ENCODE data around the gene ANKRD11. TPM values are rescaled to one million over a fixed set of nuclear protein-coding genes. Genes with fewer than 3 reads are reported as not detected.
"Not testable (repeated sequence)": the region's sequence is repeated elsewhere in the genome, so short reads cannot be mapped to it uniquely, and the experiment has no call there.

Gene ANKRD11
- total RNA-seq, 1 experiment from 2014 or later = 116 TPM

- Histone ChIP-seq H3K27ac (no peak overlapping the region), H3K9me3 (replicated peaks) (no peaks in the 10 kb centered on the region), H3K4me1 (peaks cover 12% of the 10 kb centered on the region), H3K36me3 (peaks cover 24% of the 10 kb centered on the region), H3K4me3 (no peak overlapping the region), H3K27me3 (no peaks in the 10 kb centered on the region)
- DNase-seq = no peak
Measured at GRCh38 chr16:89426736-89427530, 63.4 kb downstream of the ANKRD11 start.

GRCh38 chr16:89425523-89425922, 64.8 kb downstream of the ANKRD11 start:
- Histone ChIP-seq H3K4me1 (peaks cover 12% of the 10 kb centered on the region), H3K9me3 (replicated peaks) (no peaks in the 10 kb centered on the region), H3K27me3 (no peaks in the 10 kb centered on the region), H3K27ac (no peak overlapping the region), H3K4me3 (no peak overlapping the region), H3K36me3 (peaks cover 25% of the 10 kb centered on the region)
- DNase-seq = no peak

- Histone ChIP-seq H3K27ac (no peak overlapping the region), H3K27me3 (no peaks in the 10 kb centered on the region), H3K36me3 (peaks cover 28% of the 10 kb centered on the region), H3K9me3 (replicated peaks) (no peaks in the 10 kb centered on the region), H3K4me1 (peaks cover 12% of the 10 kb centered on the region), H3K4me3 (no peak overlapping the region)
- no peak for DNase-seq
Measured at GRCh38 chr16:89423681-89424260, 66.6 kb downstream of the ANKRD11 start.

- Histone ChIP-seq H3K27me3 (no peaks in the 10 kb centered on the region), H3K27ac (no peak overlapping the region), H3K9me3 (replicated peaks) (no peaks in the 10 kb centered on the region), H3K36me3 (peaks cover 31% of the 10 kb centered on the region), H3K4me3 (no peak overlapping the region), H3K4me1 (peaks cover 12% of the 10 kb centered on the region)
- DNase-seq = peak; percentile 54 to 61
Measured at GRCh38 chr16:89422905-89423630, 67.3 kb downstream of the ANKRD11 start.

- no peaks in the 10 kb centered on the region for H3K9me3 ChIP-seq (replicated peaks)
- DNase-seq = no peak
Measured at GRCh38 chr16:89422527-89422904, 67.8 kb downstream of the ANKRD11 start.

DNA sequence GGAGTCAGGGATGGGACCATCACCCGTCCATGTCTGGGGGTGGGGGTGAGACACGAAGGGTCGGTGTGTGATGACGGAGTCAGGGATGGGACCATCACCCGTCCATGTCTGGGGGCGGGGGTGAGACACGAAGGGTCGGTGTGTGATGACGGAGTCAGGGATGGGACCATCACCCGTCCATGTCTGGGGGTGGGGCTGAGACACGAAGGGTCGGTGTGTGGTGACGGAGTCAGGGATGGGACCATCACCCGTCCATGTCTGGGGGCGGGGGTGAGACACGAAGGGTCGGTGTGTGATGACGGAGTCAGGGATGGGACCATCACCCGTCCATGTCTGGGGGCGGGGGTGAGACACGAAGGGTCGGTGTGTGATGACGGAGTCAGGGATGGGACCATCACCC, 69.1 kb downstream of the ANKRD11 start:
- H3K9me3 ChIP-seq (replicated peaks); H3K4me3 ChIP-seq; H3K27ac ChIP-seq; H3K4me1 ChIP-seq; H3K27me3 ChIP-seq; DNase-seq: not testable (repeated sequence)
- H3K36me3 ChIP-seq = peaks cover 33% of the 10 kb centered on the region

More at GRCh38 chr16:89422527-89422904, 67.8 kb downstream of the ANKRD11 start:
- Histone ChIP-seq H3K36me3 (peaks cover 35% of the 10 kb centered on the region), H3K4me3 (no peak overlapping the region), H3K4me1 (peaks cover 12% of the 10 kb centered on the region), H3K27me3 (no peaks in the 10 kb centered on the region), H3K27ac (no peak overlapping the region)

- Histone ChIP-seq H3K27me3 (no peaks in the 10 kb centered on the region), H3K27ac (no peak overlapping the region), H3K9me3 (replicated peaks) (no peaks in the 10 kb centered on the region), H3K4me1 (peaks cover 3% of the 10 kb centered on the region; the same call in 1 of the 2 replicates), H3K4me3 (no peak overlapping the region), H3K36me3 (peaks cover 26% of the 10 kb centered on the region)
- DNase-seq = no peak
Measured at GRCh38 chr16:89420204-89420603, 70.2 kb downstream of the ANKRD11 start.

DNA sequence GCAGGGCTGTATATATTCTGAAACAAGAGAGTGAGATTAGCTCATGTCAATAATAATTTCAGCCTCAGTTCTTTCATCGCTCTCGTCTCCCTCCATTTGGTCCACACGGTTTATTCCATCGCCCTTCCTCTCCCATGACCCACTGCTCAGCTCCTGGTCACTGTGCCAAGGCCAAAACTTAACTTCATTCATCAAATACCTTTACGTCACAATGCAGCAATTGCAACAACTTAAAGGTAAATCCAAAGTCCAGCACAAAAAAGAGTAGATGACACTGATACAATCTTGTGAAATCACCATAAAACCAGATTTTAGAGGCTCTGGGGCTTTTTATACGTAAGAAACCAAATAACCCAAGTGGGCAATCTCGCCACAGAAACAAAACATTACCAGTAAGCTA, 72.0 kb downstream of the ANKRD11 start:
- no peak overlapping the region for H3K4me3 ChIP-seq
- H3K4me1 ChIP-seq = peaks cover 9% of the 10 kb centered on the region
- H3K27ac ChIP-seq = no peak overlapping the region
- H3K9me3 ChIP-seq (replicated peaks) = no peaks in the 10 kb centered on the region
- DNase-seq = no peak
- H3K27me3 ChIP-seq = no peaks in the 10 kb centered on the region
- H3K36me3 ChIP-seq = peaks cover 19% of the 10 kb centered on the region

DNA sequence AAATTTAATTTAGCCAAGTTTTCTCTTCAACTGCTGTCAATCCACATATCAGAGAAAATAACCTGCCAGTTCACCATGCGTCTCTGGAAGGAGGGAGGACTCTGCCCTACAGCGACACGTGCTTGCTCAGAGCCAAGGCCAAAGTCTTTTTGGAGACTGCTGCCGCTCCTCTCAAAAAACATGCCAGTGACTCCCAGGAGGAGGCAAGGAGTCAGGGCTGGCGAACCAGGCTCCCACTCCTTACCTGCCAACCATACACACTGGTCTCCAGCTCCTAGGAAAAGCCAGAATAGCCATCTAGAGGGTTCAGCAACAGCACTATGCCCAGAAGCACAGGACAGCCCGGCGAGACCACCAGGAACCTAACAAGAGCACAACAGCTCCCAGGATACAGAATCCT, 73.0 kb downstream of the ANKRD11 start:
- Histone ChIP-seq H3K36me3 (peaks cover 19% of the 10 kb centered on the region), H3K27me3 (no peaks in the 10 kb centered on the region), H3K4me1 (peaks cover 15% of the 10 kb centered on the region), H3K4me3 (no peak overlapping the region), H3K27ac (no peak overlapping the region), H3K9me3 (replicated peaks) (no peaks in the 10 kb centered on the region)
- no peak for DNase-seq

- no peak overlapping the region for H3K27ac ChIP-seq
- peaks cover 13% of the 10 kb centered on the region; the same call in 1 of the 2 replicates for H3K36me3 ChIP-seq
- peaks cover 27% of the 10 kb centered on the region for H3K4me1 ChIP-seq
- no peak for DNase-seq
- no peak overlapping the region for H3K4me3 ChIP-seq
- H3K27me3 ChIP-seq = no peaks in the 10 kb centered on the region
- no peaks in the 10 kb centered on the region for H3K9me3 ChIP-seq (replicated peaks)
Measured at GRCh38 chr16:89413811-89414585, 76.4 kb downstream of the ANKRD11 start.

- H3K27ac ChIP-seq = no peak overlapping the region
- peak in 1 of 2 experiments; percentile 48 for DNase-seq
- H3K4me1 ChIP-seq = peaks cover 32% of the 10 kb centered on the region
Measured at GRCh38 chr16:89412811-89413210, 77.5 kb downstream of the ANKRD11 start.

GRCh38 chr16:89411335-89411850, 79.0 kb downstream of the ANKRD11 start:
- no peak overlapping the region for H3K4me3 ChIP-seq
- no peaks in the 10 kb centered on the region for H3K27me3 ChIP-seq
- H3K36me3 ChIP-seq = peaks cover 2% of the 10 kb centered on the region; the same call in 1 of the 2 replicates
- no peaks in the 10 kb centered on the region for H3K9me3 ChIP-seq (replicated peaks)
- DNase-seq = no peak
- H3K27ac ChIP-seq = no peak overlapping the region
- peaks cover 42% of the 10 kb centered on the region for H3K4me1 ChIP-seq

More at GRCh38 chr16:89412811-89413210, 77.5 kb downstream of the ANKRD11 start:
- Histone ChIP-seq H3K4me3 (no peak overlapping the region), H3K27me3 (no peaks in the 10 kb centered on the region), H3K9me3 (replicated peaks) (no peaks in the 10 kb centered on the region), H3K36me3 (peaks cover 8% of the 10 kb centered on the region; the same call in 1 of the 2 replicates)

DNA sequence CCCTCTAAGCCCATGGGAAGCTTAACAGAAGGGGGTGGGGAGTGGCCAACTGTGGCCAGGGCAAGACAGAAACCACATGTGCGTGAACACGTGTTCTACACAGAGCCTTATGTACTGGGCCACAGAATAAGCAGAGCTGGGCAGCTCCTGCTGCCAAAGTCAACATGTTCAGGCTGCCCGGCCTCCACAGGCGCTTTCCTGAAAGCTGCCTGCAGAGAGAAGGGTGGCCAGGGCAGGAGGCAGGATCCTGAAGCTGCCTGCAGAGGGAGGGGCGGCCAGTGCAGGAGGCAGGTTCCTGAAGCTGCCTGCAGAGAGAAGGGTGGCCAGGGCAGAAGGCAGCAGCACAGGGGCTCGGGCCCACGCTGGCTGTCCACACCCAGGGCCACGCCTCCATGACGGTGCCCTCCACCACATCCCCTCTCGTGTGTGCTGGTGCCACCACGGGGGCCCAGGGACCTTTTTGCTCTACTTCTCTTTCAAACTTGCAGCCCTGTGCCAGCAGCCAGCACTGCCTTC, 79.5 kb downstream of the ANKRD11 start:
- peak; percentile 81 to 82 for DNase-seq
- no peaks in the 10 kb centered on the region for H3K27me3 ChIP-seq
- peaks cover 43% of the 10 kb centered on the region for H3K4me1 ChIP-seq
- H3K4me3 ChIP-seq = no peak overlapping the region
- H3K9me3 ChIP-seq (replicated peaks) = no peaks in the 10 kb centered on the region
- H3K36me3 ChIP-seq = peaks cover under 1% of the 10 kb centered on the region; the same call in 1 of the 2 replicates
- no peak overlapping the region for H3K27ac ChIP-seq

- peaks cover 43% of the 10 kb centered on the region for H3K4me1 ChIP-seq
- H3K27ac ChIP-seq = no peak overlapping the region
- H3K27me3 ChIP-seq = no peaks in the 10 kb centered on the region
- DNase-seq = no peak
- no peaks in the 10 kb centered on the region for H3K36me3 ChIP-seq
- no peak overlapping the region for H3K4me3 ChIP-seq
- H3K9me3 ChIP-seq (replicated peaks) = no peaks in the 10 kb centered on the region
Measured at GRCh38 chr16:89410322-89410721, 80.0 kb downstream of the ANKRD11 start.

Measured in SJCRH30 (cell line).